Smooth muscle cell of the brain vasculature (primary cell): ENCODE data around the gene ARFGAP3.
"Not testable (repeated sequence)": the region's sequence is repeated elsewhere in the genome, so short reads cannot be mapped to it uniquely, and the experiment has no call there.

Experiments
- DNase-seq: peaks from one replicate; pipeline ENCODE4 v3.0.0-alpha.2; 2012; ENCODE audit warnings: low read depth, low spot score

The ARFGAP3 gene

DNA sequence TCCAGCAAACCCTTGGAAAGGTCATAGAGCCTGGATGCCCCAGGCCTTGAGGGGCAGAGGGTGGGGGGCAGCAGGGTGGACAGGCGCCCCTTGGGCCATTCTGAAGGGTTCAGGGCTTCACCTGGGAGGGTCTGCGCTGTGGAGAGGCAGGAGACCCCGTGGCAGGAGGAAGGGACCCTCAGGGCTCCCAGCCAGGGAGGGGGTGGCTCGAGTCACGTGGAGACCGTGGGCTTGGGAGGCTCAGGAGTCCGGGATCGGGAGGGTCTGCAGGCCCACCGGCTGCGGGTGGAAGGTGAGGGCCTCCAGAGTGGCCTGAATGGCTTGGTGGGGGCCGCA is 87.9 kb downstream of the ARFGAP3 start:
- no peak for DNase-seq

- DNase-seq, result no peak
These were observed 88.6 kb downstream of the ARFGAP3 start for GRCh38 chr22:42768385-42769035.

DNA sequence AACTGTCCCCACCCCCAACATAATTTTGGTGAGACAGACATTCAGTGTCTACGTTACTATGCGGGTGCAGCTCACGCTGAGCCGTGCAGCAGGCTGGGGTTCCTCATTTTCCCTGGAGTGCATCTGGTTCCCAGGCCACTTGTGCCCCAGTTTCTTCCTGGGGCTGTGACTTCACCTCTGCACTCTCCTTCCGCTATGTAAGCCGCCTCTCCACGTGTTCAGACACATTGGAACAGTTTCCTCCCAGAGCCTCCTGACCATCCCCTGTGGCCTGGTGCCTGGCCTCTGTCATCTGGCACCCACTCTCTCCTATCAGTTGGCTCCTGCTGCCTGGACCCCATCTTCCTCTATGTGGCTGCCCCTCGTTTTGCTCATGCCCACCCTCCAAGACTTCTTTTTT is 90.2 kb downstream of the ARFGAP3 start:
- DNase-seq, result no peak

GRCh38 chr22:42764895-42765363 is 92.1 kb downstream of the ARFGAP3 start:
- no peak for DNase-seq

DNA sequence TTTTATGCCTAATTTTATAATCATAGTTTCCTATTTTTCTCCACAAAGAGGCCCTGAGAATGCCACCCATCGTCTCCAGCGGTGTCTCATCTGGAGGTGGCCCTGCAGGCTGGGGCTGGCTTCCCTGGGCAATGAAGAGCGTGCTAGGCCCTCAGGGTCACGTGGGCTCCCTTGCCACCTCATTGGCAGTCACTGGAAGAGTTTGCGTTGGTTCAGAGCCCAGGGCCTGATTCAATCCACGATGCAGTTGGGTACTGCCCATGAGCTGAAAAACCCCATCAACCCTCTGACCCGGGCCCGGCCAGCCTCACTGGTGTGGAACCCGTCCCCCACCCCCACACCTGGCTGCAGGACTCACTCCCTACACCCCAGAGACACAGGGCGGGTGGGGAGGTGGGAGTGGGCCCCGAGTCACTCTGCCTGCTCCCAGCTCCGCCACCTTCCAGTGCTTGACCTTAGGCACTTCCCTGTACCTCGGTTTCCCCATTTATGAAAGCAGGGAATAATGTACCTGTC is 93.0 kb downstream of the ARFGAP3 start:
- no peak for DNase-seq

- DNase-seq, result no peak
These were observed 96.1 kb downstream of the ARFGAP3 start for GRCh38 chr22:42760806-42761565.

GRCh38 chr22:42758931-42759629 is 98.0 kb downstream of the ARFGAP3 start:
- peak; percentile 49 for DNase-seq

- DNase-seq, result not testable (repeated sequence)
These were observed 101.5 kb downstream of the ARFGAP3 start for GRCh38 chr22:42755553-42755952.

GRCh38 chr22:42755121-42755520 is 102.0 kb downstream of the ARFGAP3 start:
- not testable (repeated sequence) for DNase-seq

GRCh38 chr22:42754658-42755057 is 102.4 kb downstream of the ARFGAP3 start:
- no peak for DNase-seq

DNA sequence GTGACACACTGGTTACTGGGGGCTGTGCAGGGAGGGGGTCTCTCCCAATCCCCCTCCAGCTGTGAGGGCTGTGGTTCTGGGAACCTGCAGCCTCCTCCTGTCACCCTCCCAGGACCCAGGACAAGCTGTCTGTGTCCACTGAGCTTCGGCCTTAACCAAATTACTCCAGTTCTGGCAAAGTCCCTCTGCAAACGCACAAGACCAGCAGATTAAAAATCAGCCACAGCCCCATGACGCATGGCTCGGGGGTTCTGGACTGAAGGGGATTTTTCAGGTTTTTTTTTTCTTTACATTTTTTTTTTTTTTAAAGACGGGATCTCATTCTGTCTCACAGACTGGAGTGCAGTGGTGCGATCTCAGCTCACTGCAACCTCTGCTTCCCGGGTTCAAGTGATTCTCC is 104.2 kb downstream of the ARFGAP3 start:
- no peak for DNase-seq

DNA sequence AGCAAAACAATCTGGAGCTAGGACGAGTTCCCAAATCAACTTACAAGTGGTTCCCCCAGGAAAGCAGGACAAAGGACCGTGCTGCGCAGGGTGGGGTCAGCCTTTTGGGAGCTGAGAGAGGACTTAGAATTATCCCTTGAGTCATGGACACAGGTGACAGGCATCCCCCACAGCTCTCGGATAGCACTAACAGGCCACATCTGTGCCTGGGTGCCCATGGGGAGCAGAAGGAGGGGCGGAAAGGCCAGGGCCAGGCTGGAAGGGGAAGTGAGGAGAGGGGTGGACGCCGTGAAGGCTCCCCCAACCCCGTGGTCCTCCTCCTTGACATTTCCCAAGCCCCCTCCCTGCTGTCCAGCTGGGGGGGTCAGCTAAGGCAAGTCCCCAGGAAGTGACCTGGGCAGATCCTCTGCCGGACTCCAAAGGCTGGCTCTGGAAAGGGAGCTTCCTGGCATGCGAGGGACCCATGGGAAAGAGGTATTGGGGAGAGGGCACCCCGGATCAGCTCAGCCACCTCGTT is 104.8 kb downstream of the ARFGAP3 start:
- no peak for DNase-seq

- DNase-seq, result not testable (repeated sequence)
These were observed 106.7 kb downstream of the ARFGAP3 start for GRCh38 chr22:42750421-42750820.

- no peak for DNase-seq
These were observed 109.2 kb downstream of the ARFGAP3 start for GRCh38 chr22:42747701-42748513.
